ACC112 (cell line): ENCODE results near the gene RACGAP1.
A peak's percentile ranks its signal among the peaks of the same experiment; 100 is the strongest.

Source experiments
- H2AFZ ChIP-seq: fragments of 200-600 bp; sonication (generic); one replicate; pipeline ENCODE4 v1.6.0; 2017; ENCODE audit warnings: antibody characterized with exemption, low read length; ENCODE audit not compliant: unreplicated experiment
- H3K27ac ChIP-seq: fragments of 200-600 bp; sonication (generic); 2 replicates; pipeline ENCODE4 v1.5.1; 2014; ENCODE audit warnings: low read depth, mild to moderate bottlenecking, antibody characterized with exemption, low read length, moderate library complexity
- H3K27me3 ChIP-seq: fragments of 200-600 bp; sonication (generic); 2 replicates; pipeline ENCODE4 v1.6.1; 2014; ENCODE audit warnings: mild to moderate bottlenecking, antibody characterized with exemption, low read length, moderate library complexity, mixed read lengths; ENCODE audit not compliant: insufficient read depth
- H3K36me3 ChIP-seq: fragments of 200-600 bp; sonication (generic); 2 replicates; pipeline ENCODE4 v1.6.1; 2016; ENCODE audit warnings: mild to moderate bottlenecking, antibody characterized with exemption, low read length, moderate library complexity, mixed read lengths; ENCODE audit not compliant: insufficient read depth
- H3K4me1 ChIP-seq: fragments of 200-600 bp; sonication (generic); one replicate; pipeline ENCODE4 v1.6.1; 2016; ENCODE audit warnings: low read length, mixed read lengths; ENCODE audit not compliant: insufficient read depth, unreplicated experiment, control insufficient read depth
- H3K4me3 ChIP-seq: fragments of 200-600 bp; sonication (generic); 2 replicates; pipeline ENCODE4 v1.5.1; 2014; ENCODE audit warnings: mild to moderate bottlenecking, low read depth, low read length
- H3K79me2 ChIP-seq: fragments of 200-600 bp; sonication (generic); one replicate; pipeline ENCODE4 v1.6.0; 2016; ENCODE audit warnings: low read length; ENCODE audit not compliant: control insufficient read depth, unreplicated experiment, insufficient read depth

RACGAP1 gene

DNA sequence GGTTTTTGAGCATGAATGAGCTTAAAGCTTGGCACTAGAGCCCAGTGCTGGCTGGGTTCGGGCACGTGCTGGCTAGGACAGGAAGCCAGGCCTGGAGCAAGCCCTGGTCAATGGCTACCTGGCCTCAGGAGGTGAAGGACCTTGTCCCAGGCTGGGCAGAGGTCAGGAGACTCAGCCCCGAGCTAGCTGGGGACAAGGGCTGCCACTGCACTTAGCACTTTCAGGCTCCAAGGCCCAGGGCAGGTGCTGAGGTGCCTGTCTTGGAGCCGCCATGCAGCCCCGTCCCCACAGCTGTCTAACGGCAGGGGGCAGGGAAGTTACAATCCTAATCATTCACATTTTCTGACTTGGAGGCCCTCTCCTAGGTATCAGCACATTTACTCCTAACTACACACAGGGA, 56.8 kb downstream of the RACGAP1 start:
- Histone ChIP-seq H3K36me3 (no peaks in the 10 kb centered on the region), H3K79me2 (no peaks in the 10 kb centered on the region), H3K27ac (no peak overlapping the region), H2AFZ (no peak overlapping the region), H3K4me1 (peaks cover under 1% of the 10 kb centered on the region), H3K4me3 (no peak overlapping the region), H3K27me3 (peaks cover 16% of the 10 kb centered on the region)

DNA sequence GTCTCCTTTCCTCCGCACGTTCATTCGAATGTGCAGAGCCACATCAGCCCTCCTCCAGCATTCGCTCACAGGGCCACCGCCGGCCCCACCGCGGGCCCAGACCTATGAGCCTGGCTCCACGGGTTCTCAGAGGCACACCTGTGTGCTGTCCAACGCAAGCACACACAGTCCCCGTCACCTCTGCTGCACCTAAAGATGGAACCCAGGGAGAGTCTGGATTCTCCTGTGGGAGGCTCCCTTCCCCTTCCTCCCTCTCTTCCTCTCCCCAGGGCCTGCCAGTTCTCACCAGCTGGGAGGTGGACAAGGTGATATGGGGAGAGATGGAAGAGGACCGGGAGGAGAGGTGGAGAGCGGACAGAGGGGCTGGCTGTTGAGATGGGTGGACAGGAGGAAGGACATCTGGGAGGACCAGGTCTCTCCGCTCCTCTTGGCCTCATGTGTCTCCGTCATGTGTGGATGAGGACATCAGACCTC, 57.5 kb downstream of the RACGAP1 start:
- Histone ChIP-seq H3K27ac (no peak overlapping the region), H3K4me3 (peak overlapping the region; percentile 69; the same call in 1 of the 2 replicates), H2AFZ (no peak overlapping the region)

DNA sequence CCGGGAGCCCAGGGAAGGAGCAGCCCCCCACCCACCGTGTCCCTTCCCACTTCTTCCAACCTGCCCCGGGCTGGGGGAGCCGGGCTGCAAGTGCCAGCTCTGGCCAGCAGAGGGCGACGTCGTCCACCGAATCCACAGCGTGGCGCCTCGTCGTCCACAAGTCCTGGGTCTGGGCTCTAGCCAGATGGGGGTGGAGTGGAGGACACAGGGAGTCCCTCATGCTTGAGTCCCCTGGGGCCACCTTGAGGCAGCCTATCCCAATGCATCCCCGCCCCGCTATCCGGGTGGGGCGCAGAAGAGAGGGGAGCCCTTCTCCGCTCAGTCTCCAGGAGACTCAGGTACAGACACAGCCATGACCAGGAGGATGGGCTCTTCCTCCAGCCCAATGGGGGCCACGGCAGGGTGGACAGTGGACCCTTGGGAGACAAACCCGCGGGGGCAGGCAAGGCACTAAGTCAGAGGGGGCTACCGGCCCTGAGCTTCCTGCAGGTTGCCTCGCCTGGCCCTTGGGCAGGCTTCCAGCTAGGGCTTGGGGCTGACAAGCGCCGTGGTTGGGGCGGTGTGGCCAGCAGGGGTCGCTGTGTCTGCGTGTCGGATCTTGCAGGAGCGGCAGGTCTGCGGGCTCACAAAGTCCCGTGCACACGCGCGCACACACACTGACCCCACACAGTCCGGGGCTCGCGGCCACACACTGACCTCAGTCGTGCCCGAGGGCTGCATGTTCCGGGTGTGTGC, 58.1 kb downstream of the RACGAP1 start:
- Histone ChIP-seq H3K27ac (no peak overlapping the region), H3K4me3 (peak overlapping the region; percentile 69), H3K27me3 (peaks cover 16% of the 10 kb centered on the region), H3K4me1 (peaks cover 10% of the 10 kb centered on the region), H3K79me2 (no peaks in the 10 kb centered on the region), H2AFZ (no peak overlapping the region), H3K36me3 (no peaks in the 10 kb centered on the region)

More for the DNA sequence above, 57.5 kb downstream of the RACGAP1 start:
- no peaks in the 10 kb centered on the region for H3K36me3 ChIP-seq
- H3K79me2 ChIP-seq, result no peaks in the 10 kb centered on the region
- H3K27me3 ChIP-seq, result peaks cover 16% of the 10 kb centered on the region
- peaks cover 6% of the 10 kb centered on the region for H3K4me1 ChIP-seq

DNA sequence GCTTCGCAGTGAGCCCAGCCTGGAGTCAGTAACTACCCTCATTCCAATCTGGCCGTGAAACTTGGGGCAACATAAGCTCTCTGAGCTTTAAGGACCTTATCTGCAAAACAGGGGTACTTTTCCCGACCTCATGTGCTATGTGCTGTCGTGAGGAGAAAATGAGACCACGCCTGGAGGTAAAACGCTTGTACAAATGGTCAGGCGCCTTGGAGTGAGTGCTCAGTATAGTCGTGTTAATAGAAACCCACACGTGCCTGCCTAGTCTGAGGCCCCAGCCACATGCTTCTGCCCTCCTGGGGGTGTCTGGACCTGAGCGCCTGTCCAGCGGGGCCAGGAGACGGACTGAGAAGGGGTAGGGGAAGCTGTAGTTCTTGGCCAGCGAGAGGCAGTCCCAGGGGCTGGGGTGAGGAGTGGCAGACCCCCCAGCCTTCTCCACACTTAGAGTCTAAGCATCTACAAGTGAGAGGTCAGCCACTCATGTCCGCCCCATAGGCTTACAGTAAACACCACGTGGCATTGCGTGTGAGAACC, 58.7 kb downstream of the RACGAP1 start:
- Histone ChIP-seq H3K36me3 (no peaks in the 10 kb centered on the region), H3K4me1 (peaks cover 10% of the 10 kb centered on the region), H2AFZ (no peak overlapping the region), H3K79me2 (no peaks in the 10 kb centered on the region), H3K27me3 (peaks cover 21% of the 10 kb centered on the region), H3K27ac (no peak overlapping the region), H3K4me3 (no peak overlapping the region)

DNA sequence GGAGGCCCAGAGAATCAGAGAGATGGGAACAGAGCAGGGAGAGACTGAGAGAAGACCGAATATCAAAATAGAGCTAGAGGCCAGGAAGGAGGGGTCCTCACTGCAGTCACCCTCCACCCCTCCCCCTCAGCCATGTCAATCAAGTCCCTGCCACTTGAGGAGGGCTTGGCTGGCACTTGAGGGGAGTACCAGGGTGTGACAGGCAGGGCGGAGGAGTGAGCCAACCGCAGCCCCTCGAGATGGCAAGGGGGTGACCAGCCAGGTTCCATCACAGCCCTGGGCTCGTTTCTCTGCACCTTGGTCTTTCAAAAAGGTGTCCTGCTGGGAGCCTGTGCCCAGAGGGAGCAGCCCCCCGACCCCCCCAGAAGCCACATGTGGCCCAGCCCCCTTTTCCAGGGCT, 59.5 kb downstream of the RACGAP1 start:
- Histone ChIP-seq H3K4me1 (peaks cover 11% of the 10 kb centered on the region), H3K36me3 (no peaks in the 10 kb centered on the region), H3K4me3 (no peak overlapping the region), H3K79me2 (no peaks in the 10 kb centered on the region), H3K27ac (no peak overlapping the region), H2AFZ (no peak overlapping the region), H3K27me3 (peaks cover 27% of the 10 kb centered on the region)

DNA sequence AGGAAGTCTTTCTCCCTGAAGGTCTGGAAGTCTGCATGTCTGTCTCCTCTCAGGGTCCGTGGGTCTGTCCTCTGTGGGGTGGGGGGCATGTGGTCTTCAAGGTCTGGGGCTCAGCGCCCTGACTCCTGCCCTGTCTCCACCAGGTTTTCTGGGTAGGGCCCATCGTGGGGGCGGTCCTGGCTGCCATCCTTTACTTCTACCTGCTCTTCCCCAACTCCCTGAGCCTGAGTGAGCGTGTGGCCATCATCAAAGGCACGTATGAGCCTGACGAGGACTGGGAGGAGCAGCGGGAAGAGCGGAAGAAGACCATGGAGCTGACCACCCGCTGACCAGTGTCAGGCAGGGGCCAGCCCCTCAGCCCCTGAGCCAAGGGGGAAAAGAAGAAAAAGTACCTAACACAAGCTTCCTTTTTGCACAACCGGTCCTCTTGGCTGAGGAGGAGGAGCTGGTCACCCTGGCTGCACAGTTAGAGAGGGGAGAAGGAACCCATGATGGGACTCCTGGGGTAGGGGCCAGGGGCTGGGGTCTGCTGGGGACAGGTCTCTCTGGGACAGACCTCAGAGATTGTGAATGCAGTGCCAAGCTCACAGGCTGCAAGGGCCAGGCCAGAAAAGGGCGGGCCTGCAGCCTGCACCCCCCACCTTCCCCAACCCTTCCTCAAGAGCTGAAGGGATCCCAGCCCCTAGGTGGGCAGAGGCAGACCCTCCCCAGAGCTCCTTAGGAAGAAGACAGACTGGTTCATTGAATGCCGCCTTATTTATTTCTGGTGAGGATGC, 60.3 kb downstream of the RACGAP1 start:
- Histone ChIP-seq H3K27me3 (peaks cover 29% of the 10 kb centered on the region), H3K79me2 (no peaks in the 10 kb centered on the region), H3K27ac (no peak overlapping the region), H3K36me3 (no peaks in the 10 kb centered on the region), H3K4me3 (no peak overlapping the region), H2AFZ (no peak overlapping the region), H3K4me1 (peaks cover 19% of the 10 kb centered on the region)

DNA sequence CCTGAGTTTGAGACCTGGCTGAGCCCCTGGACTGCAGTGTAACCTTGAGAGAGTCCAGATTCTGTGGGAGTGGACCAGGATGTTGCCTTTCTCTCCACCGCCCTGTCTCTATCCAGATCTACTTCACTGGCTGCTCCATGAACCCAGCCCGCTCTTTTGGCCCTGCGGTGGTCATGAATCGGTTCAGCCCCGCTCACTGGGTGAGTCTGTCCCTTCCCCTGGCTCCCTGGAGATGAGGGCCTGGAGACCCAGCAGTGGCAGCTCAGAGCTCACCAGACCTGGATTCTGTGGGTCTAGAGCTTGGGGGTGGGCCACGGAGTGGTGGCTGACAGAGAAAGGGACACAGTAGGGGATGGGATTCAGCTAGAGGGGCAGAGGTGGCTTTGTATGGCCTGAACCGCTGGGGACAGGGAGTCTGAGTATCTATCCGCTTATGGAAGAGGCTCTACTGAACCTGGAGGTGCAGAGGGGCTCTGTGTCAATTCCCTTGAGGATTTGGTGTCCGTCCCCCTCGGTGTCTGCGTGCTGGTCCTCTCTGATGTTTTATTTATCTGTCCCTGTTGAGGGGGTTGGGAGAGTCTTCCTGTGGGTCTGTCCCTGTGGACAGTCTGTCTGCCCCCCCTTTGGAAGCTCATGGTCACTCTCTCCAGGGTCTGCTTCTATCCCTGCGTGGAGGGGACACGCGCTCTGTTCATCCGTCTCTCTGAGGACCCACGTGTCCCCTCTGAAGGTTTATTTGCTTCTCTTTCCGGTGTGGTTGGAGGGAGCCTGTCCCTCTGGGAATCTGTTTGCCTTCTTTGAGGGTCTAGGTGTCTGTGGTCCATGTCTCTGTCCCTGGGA, 61.1 kb downstream of the RACGAP1 start:
- Histone ChIP-seq H3K79me2 (no peaks in the 10 kb centered on the region), H2AFZ (no peak overlapping the region), H3K27me3 (peaks cover 21% of the 10 kb centered on the region)

DNA sequence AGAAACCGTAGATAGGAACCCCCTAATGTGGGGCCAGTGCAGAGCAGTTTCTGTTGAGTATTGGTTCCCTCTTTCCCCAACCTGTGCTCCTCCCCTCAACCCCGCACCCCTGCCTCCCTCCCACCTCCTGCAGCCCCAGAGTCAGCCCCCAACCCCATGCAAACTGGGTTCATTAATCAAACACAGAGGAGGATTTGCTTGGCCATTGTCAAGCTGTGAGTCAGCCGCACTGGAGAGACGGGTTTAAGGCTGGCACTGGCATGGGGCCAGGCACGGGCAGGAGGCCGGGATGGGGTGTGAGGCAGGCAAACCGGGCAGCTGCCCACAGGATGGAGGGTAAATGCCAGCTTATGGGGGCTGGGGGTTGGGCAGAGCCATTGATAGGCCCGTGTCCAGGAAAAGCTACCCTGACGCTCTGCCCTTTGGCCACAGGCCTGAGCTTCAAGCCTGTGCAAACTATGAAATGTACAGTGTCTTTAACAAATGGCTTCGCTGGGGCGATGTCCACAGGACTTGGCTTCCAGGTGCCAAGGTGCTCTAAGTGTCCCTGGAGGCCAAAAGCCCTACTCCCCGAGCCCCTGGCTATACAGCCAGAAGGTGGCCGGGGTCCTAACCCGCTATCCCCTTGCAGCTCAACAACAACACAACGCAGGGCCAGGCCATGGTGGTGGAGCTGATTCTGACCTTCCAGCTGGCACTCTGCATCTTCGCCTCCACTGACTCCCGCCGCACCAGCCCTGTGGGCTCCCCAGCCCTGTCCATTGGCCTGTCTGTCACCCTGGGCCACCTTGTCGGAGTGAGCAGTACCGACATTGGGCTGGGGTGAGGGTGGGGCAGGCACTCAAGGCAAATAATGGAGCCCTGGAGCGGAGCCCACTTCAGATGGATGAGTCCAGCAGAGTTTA, 62.2 kb downstream of the RACGAP1 start:
- peaks cover 29% of the 10 kb centered on the region for H3K4me1 ChIP-seq
- H3K79me2 ChIP-seq, result no peaks in the 10 kb centered on the region
- no peaks in the 10 kb centered on the region for H3K36me3 ChIP-seq
- no peak overlapping the region for H2AFZ ChIP-seq
- H3K4me3 ChIP-seq, result no peak overlapping the region
- peaks cover 18% of the 10 kb centered on the region for H3K27me3 ChIP-seq
- H3K27ac ChIP-seq, result no peak overlapping the region

More for the DNA sequence above, 61.1 kb downstream of the RACGAP1 start:
- Histone ChIP-seq H3K4me3 (no peak overlapping the region), H3K36me3 (no peaks in the 10 kb centered on the region), H3K4me1 (peaks cover 28% of the 10 kb centered on the region), H3K27ac (no peak overlapping the region)

DNA sequence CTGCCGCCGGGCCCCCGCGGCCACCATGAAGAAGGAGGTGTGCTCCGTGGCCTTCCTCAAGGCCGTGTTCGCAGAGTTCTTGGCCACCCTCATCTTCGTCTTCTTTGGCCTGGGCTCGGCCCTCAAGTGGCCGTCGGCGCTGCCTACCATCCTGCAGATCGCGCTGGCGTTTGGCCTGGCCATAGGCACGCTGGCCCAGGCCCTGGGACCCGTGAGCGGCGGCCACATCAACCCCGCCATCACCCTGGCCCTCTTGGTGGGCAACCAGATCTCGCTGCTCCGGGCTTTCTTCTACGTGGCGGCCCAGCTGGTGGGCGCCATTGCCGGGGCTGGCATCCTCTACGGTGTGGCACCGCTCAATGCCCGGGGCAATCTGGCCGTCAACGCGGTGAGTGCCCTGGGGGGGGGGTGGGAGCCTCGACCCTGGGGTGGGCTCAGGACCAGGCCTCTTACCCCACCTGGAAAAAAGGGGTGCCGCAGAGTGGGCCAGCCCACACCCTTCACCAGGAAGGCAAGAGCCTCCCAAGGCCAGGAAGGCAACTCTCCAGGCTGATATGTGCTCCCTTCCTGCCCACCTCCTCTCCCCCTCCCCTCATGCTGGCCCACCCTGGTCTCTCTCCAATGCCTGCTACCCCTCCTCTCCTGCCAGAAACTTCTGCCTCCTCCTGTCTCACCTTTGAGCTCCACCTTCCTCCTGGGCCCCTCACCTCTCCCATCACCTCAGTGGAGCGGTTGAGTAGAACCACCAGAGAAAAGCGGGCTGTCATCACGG, 63.1 kb downstream of the RACGAP1 start:
- Histone ChIP-seq H3K36me3 (no peaks in the 10 kb centered on the region), H3K27me3 (peaks cover 18% of the 10 kb centered on the region), H2AFZ (no peak overlapping the region), H3K4me1 (peaks cover 29% of the 10 kb centered on the region), H3K4me3 (no peak overlapping the region), H3K79me2 (no peaks in the 10 kb centered on the region), H3K27ac (no peak overlapping the region)
